Measurements from ENCODE around the gene GGA3.

Gene GGA3

GRCh38 chr17:75261336-75262111 is at the start of gene GGA3, which contains the start of gene MRPS7:
TSS of gene GGA3 (minus strand) at chr17:75261606. CDS start at chr17:75261587, 19 bp downstream.
TSS of gene MRPS7 (plus strand) at chr17:75261879. CDS start at chr17:75261901, 22 bp downstream.
- peak within 1 kb of the TSS; percentile 98 for H3K4me3 ChIP-seq (replicated peaks; ENCODE audit: low read depth, low read length)
- peak; percentile 94 for DNase-seq (ENCODE audit: low read depth)
- no peak for TF ChIP-seq CTCF (IDR thresholded peaks at IDR 0.05; ENCODE audit: low read length, missing control alignments)

- DNase-seq (ENCODE audit: low read depth): no peak
- no peak for TF ChIP-seq CTCF (IDR thresholded peaks at IDR 0.05; ENCODE audit: low read length, missing control alignments)
- H3K4me3 ChIP-seq (replicated peaks; ENCODE audit: low read depth, low read length): no peak overlapping the region
Measured at GRCh38 chr17:75308732-75309629, 47.6 kb upstream of the GGA3 start.

GRCh38 chr17:75307957-75308731 is 46.7 kb upstream of the GGA3 start:
- no peak overlapping the region for H3K4me3 ChIP-seq (replicated peaks; ENCODE audit: low read depth, low read length)
- DNase-seq (ENCODE audit: low read depth): no peak
- TF ChIP-seq CTCF (IDR thresholded peaks at IDR 0.05; ENCODE audit: low read length, missing control alignments): no peak

GRCh38 chr17:75301502-75302206 is 40.2 kb upstream of the GGA3 start:
- TF ChIP-seq CTCF (IDR thresholded peaks at IDR 0.05; ENCODE audit: low read length, missing control alignments): no peak
- no peak for DNase-seq (ENCODE audit: low read depth)
- H3K4me3 ChIP-seq (replicated peaks; ENCODE audit: low read depth, low read length): no peak overlapping the region

- no peak overlapping the region for H3K4me3 ChIP-seq (replicated peaks; ENCODE audit: low read depth, low read length)
- DNase-seq (ENCODE audit: low read depth): no peak
- TF ChIP-seq CTCF (IDR thresholded peaks at IDR 0.05; ENCODE audit: low read length, missing control alignments): no peak
Measured at GRCh38 chr17:75301049-75301448, 39.6 kb upstream of the GGA3 start.

- DNase-seq (ENCODE audit: low read depth): no peak
- TF ChIP-seq CTCF (IDR thresholded peaks at IDR 0.05; ENCODE audit: low read length, missing control alignments): no peak
- no peak overlapping the region for H3K4me3 ChIP-seq (replicated peaks; ENCODE audit: low read depth, low read length)
Measured at GRCh38 chr17:75300280-75300679, 38.9 kb upstream of the GGA3 start.

Data from fibroblast of pulmonary artery (primary cell).